H9 (cell line): ENCODE measurements around the gene BIVM. TPM values are rescaled to one million over a fixed set of nuclear protein-coding genes. Genes with fewer than 3 reads are reported as not detected.

ENCODE experiments used
- DNase-seq: peaks from one replicate; pipeline ENCODE4 v3.0.0-alpha.2; 2017
- H2AFZ ChIP-seq: one replicate; pipeline ENCODE4 v1.6.1; 2013; ENCODE audit warnings: mild to moderate bottlenecking, low read length, control low read depth, moderate library complexity
- H2AK5ac ChIP-seq: 2 replicates; pipeline ENCODE4 v1.6.1; 2013; ENCODE audit warnings: low read length, control low read depth, mixed read lengths; ENCODE audit not compliant: insufficient read length
- H2BK120ac ChIP-seq: one replicate; pipeline ENCODE4 v1.6.1; 2013; ENCODE audit warnings: low read depth, mild to moderate bottlenecking, low read length, control low read depth, inconsistent platforms; ENCODE audit not compliant: poor library complexity, severe bottlenecking
- H2BK12ac ChIP-seq: 2 replicates; pipeline ENCODE4 v1.6.1; 2013; ENCODE audit warnings: low read length, control low read depth, mixed read lengths, low read depth; ENCODE audit not compliant: insufficient read length
- H2BK15ac ChIP-seq: 2 replicates; pipeline ENCODE4 v1.6.1; 2013; ENCODE audit warnings: low read depth, low read length, control low read depth
- H2BK20ac ChIP-seq: one replicate; pipeline ENCODE4 v1.6.1; 2013; ENCODE audit warnings: low read depth, mild to moderate bottlenecking, low read length, control low read depth, inconsistent platforms; ENCODE audit not compliant: poor library complexity, severe bottlenecking
- H2BK5ac ChIP-seq: 2 replicates; pipeline ENCODE4 v1.6.1; 2013; ENCODE audit warnings: low read length, control low read depth, mixed read lengths; ENCODE audit not compliant: insufficient read length
- H3K14ac ChIP-seq: 2 replicates; pipeline ENCODE4 v1.6.1; 2013; ENCODE audit warnings: low read length, control low read depth; ENCODE audit not compliant: insufficient read depth
- H3K18ac ChIP-seq: 2 replicates; pipeline ENCODE4 v1.6.1; 2013; ENCODE audit warnings: low read depth, mild to moderate bottlenecking, mixed read lengths, low read length, control low read depth; ENCODE audit not compliant: insufficient read length
- H3K23ac ChIP-seq: 2 replicates; pipeline ENCODE4 v1.6.1; 2013; ENCODE audit warnings: low read length, control low read depth, mixed read lengths, low read depth; ENCODE audit not compliant: insufficient read length
- H3K23me2 ChIP-seq: 2 replicates; pipeline ENCODE4 v1.6.1; 2013; ENCODE audit warnings: low read depth, mild to moderate bottlenecking, mixed read lengths, low read length, control low read depth; ENCODE audit not compliant: insufficient read length, poor library complexity, severe bottlenecking
- H3K27ac ChIP-seq: 2 replicates; pipeline ENCODE4 v1.5.1; 2013; ENCODE audit warnings: low read length, control low read depth, mixed read lengths, low read depth; ENCODE audit not compliant: insufficient read length
- H3K27me3 ChIP-seq: 2 replicates; pipeline ENCODE4 v1.6.1; 2013; ENCODE audit warnings: low read length, control low read depth, inconsistent platforms; ENCODE audit not compliant: insufficient read depth
- H3K4ac ChIP-seq: 2 replicates; pipeline ENCODE4 v1.6.1; 2013; ENCODE audit warnings: low read depth, mild to moderate bottlenecking, control low read depth, inconsistent platforms, low read length, moderate library complexity
- H3K4me1 ChIP-seq: 2 replicates; pipeline ENCODE4 v1.6.1; 2013; ENCODE audit warnings: low read length, control low read depth, inconsistent platforms; ENCODE audit not compliant: insufficient read depth
- H3K4me2 ChIP-seq: 2 replicates; pipeline ENCODE4 v1.6.1; 2013; ENCODE audit warnings: low read length, control low read depth, mixed read lengths; ENCODE audit not compliant: insufficient read length, insufficient read depth
- H3K56ac ChIP-seq: 2 replicates; pipeline ENCODE4 v1.6.1; 2013; ENCODE audit warnings: low read depth, mild to moderate bottlenecking, mixed read lengths, low read length, control low read depth; ENCODE audit not compliant: insufficient read length
- H3K79me1 ChIP-seq: 2 replicates; pipeline ENCODE4 v1.6.1; 2013; ENCODE audit warnings: low read depth, mild to moderate bottlenecking, moderate library complexity, low read length, control low read depth, inconsistent platforms; ENCODE audit not compliant: insufficient read depth, poor library complexity, severe bottlenecking
- H3K79me2 ChIP-seq: 2 replicates; pipeline ENCODE4 v1.6.1; 2013; ENCODE audit warnings: low read length, control low read depth, inconsistent platforms; ENCODE audit not compliant: insufficient read depth
- H3K9ac ChIP-seq: 2 replicates; pipeline ENCODE4 v1.6.1; 2013; ENCODE audit warnings: low read length, control low read depth, mixed read lengths; ENCODE audit not compliant: insufficient read length; ENCODE audit errors: extremely low read depth
- H3K9me3 ChIP-seq: one replicate; pipeline ENCODE4 v1.6.1; 2013; ENCODE audit warnings: low read depth, low read length, inconsistent platforms; ENCODE audit not compliant: control insufficient read depth
- H3T11ph ChIP-seq: one replicate; pipeline ENCODE4 v1.6.1; 2013; ENCODE audit warnings: mild to moderate bottlenecking, low read length, control low read depth, inconsistent platforms
- H4K20me1 ChIP-seq: one replicate; pipeline ENCODE4 v1.6.1; 2013; ENCODE audit not compliant: control insufficient read depth, insufficient read length, insufficient read depth
- H4K5ac ChIP-seq: 2 replicates; pipeline ENCODE4 v1.6.1; 2013; ENCODE audit warnings: low read depth, mild to moderate bottlenecking, mixed read lengths, low read length, control low read depth; ENCODE audit not compliant: insufficient read length
- H4K8ac ChIP-seq: replicated peaks from 2 replicates; pipeline ENCODE4 v1.6.1; 2013; ENCODE audit warnings: low read length, control low read depth, mixed read lengths, low read depth; ENCODE audit not compliant: insufficient read length
- H4K91ac ChIP-seq: 2 replicates; pipeline ENCODE4 v1.6.1; 2013; ENCODE audit warnings: low read depth, mild to moderate bottlenecking, moderate library complexity, mixed read lengths, low read length, control low read depth; ENCODE audit not compliant: insufficient read length
- H3K27ac Mint-ChIP-seq, 3 experiments: 2 replicates in 2 of 3; 3 replicates in 1 of 3; pipeline ENCODE4 v1.8.0; 2020 to 2021; ENCODE audit warnings: mixed read lengths in 3 of 3, mild to moderate bottlenecking in 1 of 3, moderate library complexity in 1 of 3
- H3K27me3 Mint-ChIP-seq: 2 replicates; pipeline ENCODE4 v1.8.0; 2021; ENCODE audit warnings: low read depth, mild to moderate bottlenecking, moderate library complexity, mixed read lengths
- H3K36me3 Mint-ChIP-seq, 3 experiments: 2 replicates in 2 of 3; 3 replicates in 1 of 3; pipeline ENCODE4 v1.8.0; 2020 to 2021; ENCODE audit warnings: low read depth in 3 of 3, mixed read lengths in 3 of 3; ENCODE audit not compliant: insufficient read depth in 1 of 3
- H3K4me1 Mint-ChIP-seq, 2 experiments: 2 replicates each; pipeline ENCODE4 v1.8.0; 2020; ENCODE audit warnings: mixed read lengths in 2 of 2
- H3K4me3 Mint-ChIP-seq, 2 experiments: 2 replicates in 1 of 2; 3 replicates in 1 of 2; pipeline ENCODE4 v1.8.0; 2020 to 2021; ENCODE audit warnings: mild to moderate bottlenecking in 2 of 2, mixed read lengths in 2 of 2, moderate library complexity in 1 of 2
- H3K9me3 Mint-ChIP-seq, 2 experiments: 2 replicates in 1 of 2; 3 replicates in 1 of 2; pipeline ENCODE4 v1.8.0; 2020; ENCODE audit warnings: mild to moderate bottlenecking in 2 of 2, mixed read lengths in 2 of 2, moderate library complexity in 1 of 2
- WGBS: extraction: QIAGEN DNeasy Blood & Tissue Kit; methylation state at CpG from one replicate; pipeline ENCODE4 v1.1.7; 2013; ENCODE audit warnings: missing lambda C conversion rate, low lambda C conversion rate, mixed read lengths; ENCODE audit not compliant: insufficient read length; ENCODE audit errors: extremely low coverage; 5-methylcytosine and 5-hydroxymethylcytosine counted together
- total RNA-seq: library from RNA; stranded (reverse); gene quantifications from 2 replicates; pipeline ENCODE4 v1.2.1, GENCODE V29; 2021
- TF ChIP-seq, protein P1 (sequence below): fragments of 200-600 bp; sonication (generic); conservative IDR thresholded peaks from 3 replicates; pipeline ENCODE4 v1.8.0; 2021; ENCODE audit warnings: antibody characterized with exemption, mild to moderate bottlenecking

Gene BIVM
- total RNA-seq, 1 experiment from 2014 or later: 9.0 TPM

DNA sequence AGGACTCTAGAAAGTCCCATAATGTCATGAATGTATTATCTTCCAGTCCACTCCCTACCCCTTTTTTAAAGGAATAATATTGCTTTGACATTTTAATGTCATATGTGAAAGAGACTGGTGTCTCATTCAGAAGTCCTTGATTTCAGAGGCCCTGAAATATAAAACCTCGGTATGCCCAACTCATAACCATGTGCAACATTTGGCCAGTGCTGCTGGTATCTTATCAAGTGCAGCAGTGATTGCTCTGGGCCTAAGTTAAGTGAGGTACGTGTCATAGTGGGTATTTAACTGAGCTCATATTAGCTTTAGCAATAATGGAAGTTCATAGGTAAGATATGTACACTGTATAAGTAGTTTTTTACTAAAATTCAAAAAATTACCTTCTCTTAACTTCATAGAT is 40.1 kb upstream of the BIVM start:
- no peak overlapping the region for H3K56ac ChIP-seq
- Mint-ChIP-seq H3K36me3 (no peaks in the 10 kb centered on the region), H3K9me3 (no peaks in the 10 kb centered on the region), H3K4me3 (no peak overlapping the region), H3K27me3 (no peaks in the 10 kb centered on the region), H3K27ac (no peak overlapping the region), H3K4me1 (peaks cover 6% of the 10 kb centered on the region in 2 experiments)
- no peaks in the 10 kb centered on the region for H3K79me2 ChIP-seq
- no peak overlapping the region for H4K91ac ChIP-seq
- TF ChIP-seq, protein P1, sequence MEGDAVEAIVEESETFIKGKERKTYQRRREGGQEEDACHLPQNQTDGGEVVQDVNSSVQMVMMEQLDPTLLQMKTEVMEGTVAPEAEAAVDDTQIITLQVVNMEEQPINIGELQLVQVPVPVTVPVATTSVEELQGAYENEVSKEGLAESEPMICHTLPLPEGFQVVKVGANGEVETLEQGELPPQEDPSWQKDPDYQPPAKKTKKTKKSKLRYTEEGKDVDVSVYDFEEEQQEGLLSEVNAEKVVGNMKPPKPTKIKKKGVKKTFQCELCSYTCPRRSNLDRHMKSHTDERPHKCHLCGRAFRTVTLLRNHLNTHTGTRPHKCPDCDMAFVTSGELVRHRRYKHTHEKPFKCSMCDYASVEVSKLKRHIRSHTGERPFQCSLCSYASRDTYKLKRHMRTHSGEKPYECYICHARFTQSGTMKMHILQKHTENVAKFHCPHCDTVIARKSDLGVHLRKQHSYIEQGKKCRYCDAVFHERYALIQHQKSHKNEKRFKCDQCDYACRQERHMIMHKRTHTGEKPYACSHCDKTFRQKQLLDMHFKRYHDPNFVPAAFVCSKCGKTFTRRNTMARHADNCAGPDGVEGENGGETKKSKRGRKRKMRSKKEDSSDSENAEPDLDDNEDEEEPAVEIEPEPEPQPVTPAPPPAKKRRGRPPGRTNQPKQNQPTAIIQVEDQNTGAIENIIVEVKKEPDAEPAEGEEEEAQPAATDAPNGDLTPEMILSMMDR: no peak
- no peak for DNase-seq
- H2BK15ac ChIP-seq: no peak overlapping the region
- no peak overlapping the region for H3K4ac ChIP-seq
- H3K4me1 ChIP-seq: no peaks in the 10 kb centered on the region
- H4K5ac ChIP-seq: no peak overlapping the region
- H2BK20ac ChIP-seq: no peak overlapping the region
- H3K79me1 ChIP-seq: no peaks in the 10 kb centered on the region
- no peak overlapping the region for H3K4me2 ChIP-seq
- H3T11ph ChIP-seq: no peak overlapping the region
- no peak overlapping the region for H2BK120ac ChIP-seq
- H3K23me2 ChIP-seq: no peaks in the 10 kb centered on the region
- H3K27me3 ChIP-seq: no peaks in the 10 kb centered on the region
- H3K14ac ChIP-seq: no peak overlapping the region
- no peak overlapping the region for H3K23ac ChIP-seq
- H2BK5ac ChIP-seq: no peak overlapping the region
- no peaks in the 10 kb centered on the region for H4K20me1 ChIP-seq
- no peak overlapping the region for H4K8ac ChIP-seq
- no peak overlapping the region for H3K27ac ChIP-seq
- no peak overlapping the region for H2AFZ ChIP-seq
- no peak overlapping the region for H2AK5ac ChIP-seq
- H3K9me3 ChIP-seq: no peaks in the 10 kb centered on the region
- H3K9ac ChIP-seq: no peak overlapping the region
- no peak overlapping the region for H3K18ac ChIP-seq
- H2BK12ac ChIP-seq: no peak overlapping the region
- WGBS: no CpG with 5 or more reads among the region's 2 CpGs
